Esophagus (tissue), 2 donors: ENCODE data around the gene AKAP9. TPM values are rescaled to one million over a fixed set of nuclear protein-coding genes. Genes with fewer than 3 reads are reported as not detected.

Experiments
- H3K27ac ChIP-seq, 2 donors: one replicate each; pipeline ENCODE4 v1.5.1; 2013; ENCODE audit warnings: low read depth in 2 of 2, mild to moderate bottlenecking in 2 of 2, inconsistent platforms in 1 of 2, low read length in 1 of 2, moderate library complexity in 1 of 2
- H3K27me3 ChIP-seq, 2 donors: one replicate each; pipeline ENCODE4 v1.6.1; 2013; ENCODE audit warnings: low read length in 2 of 2, control low read depth in 1 of 2, mild to moderate bottlenecking in 1 of 2; ENCODE audit not compliant: insufficient read depth in 2 of 2, control insufficient read depth in 1 of 2
- H3K36me3 ChIP-seq, 2 donors: one replicate each; pipeline ENCODE4 v1.6.1; 2013; ENCODE audit warnings: low read length in 1 of 2; ENCODE audit not compliant: control insufficient read depth in 2 of 2, insufficient read depth in 2 of 2
- H3K4me1 ChIP-seq, 2 donors: one replicate each; pipeline ENCODE4 v1.6.1; 2013; ENCODE audit warnings: low read length in 1 of 2; ENCODE audit not compliant: control insufficient read depth in 2 of 2, insufficient read depth in 2 of 2
- H3K4me3 ChIP-seq, 2 donors: one replicate each; pipeline ENCODE4 v1.5.1; 2013; ENCODE audit warnings: low read length in 2 of 2, mild to moderate bottlenecking in 2 of 2, low read depth in 1 of 2, moderate library complexity in 1 of 2
- H3K9me3 ChIP-seq, 2 donors: one replicate each; pipeline ENCODE4 v1.6.1; 2013; ENCODE audit warnings: mild to moderate bottlenecking in 2 of 2, low read depth in 1 of 2, low read length in 1 of 2, moderate library complexity in 1 of 2; ENCODE audit not compliant: control insufficient read depth in 2 of 2, insufficient read depth in 1 of 2
- WGBS, 2 donors: extraction: QIAGEN DNeasy Blood & Tissue Kit; methylation state at CpG; one replicate each; pipeline ENCODE4 v1.1.7; 2013; 5-methylcytosine and 5-hydroxymethylcytosine counted together
- polyA plus RNA-seq, 2 donors: library from polyadenylated mRNA; stranded (reverse); fragments of 200-250 nt; gene quantifications; one replicate each; pipeline ENCODE4 v1.2.3, GENCODE V29; 2013
- donor health status: healthy with polysubstance abuse.
- donor health status: Bipolar disorder and iron deficiency.

AKAP9 gene
- polyA plus RNA-seq, 2 donors = 15.8 to 16.7 TPM

GRCh38 chr7:91993976-91994375 lies 53.3 kb downstream of the AKAP9 start:
- Histone ChIP-seq H3K4me3 (no peak overlapping the region), H3K4me1 (no peaks in the 10 kb centered on the region), H3K36me3 (peaks cover 0 to 7% of the 10 kb centered on the region in 2 donors), H3K27me3 (no peaks in the 10 kb centered on the region), H3K9me3 (no peaks in the 10 kb centered on the region), H3K27ac (no peak overlapping the region)
- WGBS, 2 donors = 85% methylated on average over 3 of the region's 3 CpGs

DNA sequence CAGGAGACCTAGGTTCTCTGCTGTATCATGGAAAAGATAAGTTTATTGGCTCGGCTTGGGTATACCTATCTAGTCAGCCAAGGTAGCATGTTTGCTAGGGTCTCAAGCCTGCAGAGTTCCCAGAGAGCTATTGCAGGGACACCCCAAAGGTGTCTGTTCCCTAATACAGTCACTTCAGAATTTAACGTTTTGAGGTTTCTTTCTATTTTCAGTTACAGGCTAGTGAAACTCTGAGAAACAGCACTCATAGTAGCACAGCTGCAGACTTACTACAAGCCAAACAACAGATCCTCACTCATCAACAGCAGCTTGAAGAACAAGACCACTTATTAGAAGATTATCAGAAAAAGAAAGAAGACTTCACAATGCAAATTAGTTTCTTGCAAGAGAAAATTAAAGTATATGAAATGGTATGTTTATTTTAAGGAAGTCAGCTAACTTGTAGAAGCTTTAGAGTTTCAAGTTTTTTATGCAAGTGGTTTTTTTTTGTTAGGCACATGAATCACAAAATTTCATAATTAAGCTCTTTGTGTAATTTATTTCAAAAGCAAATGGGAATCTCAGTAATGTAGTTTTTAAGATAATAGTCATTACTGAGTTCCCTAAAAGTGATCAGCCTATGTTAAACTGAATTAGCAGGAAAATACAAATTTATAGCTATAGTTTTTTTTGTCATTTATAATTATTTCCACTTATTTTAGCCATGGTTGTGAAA lies 54.9 kb downstream of the AKAP9 start:
- 56 to 75% methylated on average over 2 of the region's 2 CpGs for WGBS, 2 donors
- Histone ChIP-seq H3K27me3 (no peaks in the 10 kb centered on the region), H3K27ac (no peak overlapping the region), H3K4me1 (no peaks in the 10 kb centered on the region), H3K9me3 (no peaks in the 10 kb centered on the region), H3K4me3 (no peak overlapping the region), H3K36me3 (peaks cover 0 to 7% of the 10 kb centered on the region in 2 donors)

GRCh38 chr7:91999631-92000565 lies 59.2 kb downstream of the AKAP9 start:
- H3K9me3 ChIP-seq = no peaks in the 10 kb centered on the region
- H3K4me3 ChIP-seq = no peak overlapping the region
- H3K4me1 ChIP-seq = no peaks in the 10 kb centered on the region
- H3K27me3 ChIP-seq = no peaks in the 10 kb centered on the region
- WGBS, 2 donors = 93 to 97% methylated on average over 2 of the region's 2 CpGs
- H3K36me3 ChIP-seq = peaks cover 0 to 2% of the 10 kb centered on the region in 2 donors
- no peak overlapping the region for H3K27ac ChIP-seq

DNA sequence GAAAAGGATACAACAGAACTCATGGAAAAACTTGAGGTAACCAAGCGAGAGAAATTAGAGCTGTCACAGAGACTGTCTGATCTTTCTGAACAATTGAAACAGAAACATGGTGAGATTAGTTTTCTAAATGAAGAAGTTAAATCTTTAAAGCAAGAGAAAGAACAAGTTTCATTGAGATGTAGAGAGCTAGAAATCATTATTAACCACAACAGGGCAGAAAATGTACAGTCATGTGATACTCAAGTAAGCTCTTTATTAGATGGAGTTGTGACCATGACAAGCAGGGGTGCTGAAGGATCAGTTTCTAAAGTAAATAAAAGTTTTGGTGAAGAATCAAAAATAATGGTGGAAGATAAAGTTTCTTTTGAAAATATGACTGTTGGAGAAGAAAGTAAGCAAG lies 62.1 kb downstream of the AKAP9 start:
- Histone ChIP-seq H3K4me1 (no peaks in the 10 kb centered on the region), H3K9me3 (no peaks in the 10 kb centered on the region), H3K27me3 (no peaks in the 10 kb centered on the region), H3K27ac (no peak overlapping the region), H3K4me3 (no peak overlapping the region), H3K36me3 (no peaks in the 10 kb centered on the region)
- WGBS, 2 donors = 97% methylated on average over 1 of the region's 1 CpG

DNA sequence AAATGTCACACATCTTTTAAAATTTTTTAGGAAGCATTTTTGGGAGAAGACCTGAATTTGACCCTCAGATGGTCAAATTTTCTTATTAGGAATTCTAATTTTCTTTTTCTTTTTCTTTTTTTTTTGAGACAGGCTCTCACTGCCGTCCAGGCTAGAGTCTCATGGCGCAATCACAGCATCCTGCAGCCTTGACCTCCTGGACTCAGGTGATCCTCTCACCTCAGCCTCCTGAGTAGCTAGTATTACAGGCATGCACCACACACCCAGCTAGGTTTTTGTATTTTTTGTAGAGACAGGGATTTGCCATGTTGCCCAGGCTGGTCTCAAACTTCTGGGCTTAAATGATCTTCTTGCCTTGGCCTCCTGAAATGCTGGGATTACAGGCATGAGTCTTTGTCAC lies 65.4 kb downstream of the AKAP9 start:
- Histone ChIP-seq H3K27ac (no peak overlapping the region), H3K4me1 (no peaks in the 10 kb centered on the region), H3K36me3 (no peaks in the 10 kb centered on the region), H3K27me3 (no peaks in the 10 kb centered on the region), H3K4me3 (no peak overlapping the region), H3K9me3 (no peaks in the 10 kb centered on the region)
- 90 to 95% methylated on average over 2 of the region's 2 CpGs for WGBS, 2 donors

GRCh38 chr7:92010215-92010614 lies 69.6 kb downstream of the AKAP9 start:
- H3K4me1 ChIP-seq = no peaks in the 10 kb centered on the region
- no peaks in the 10 kb centered on the region for H3K27me3 ChIP-seq
- WGBS, 2 donors = 81 to 90% methylated on average over 5 of the region's 5 CpGs
- H3K27ac ChIP-seq = no peak overlapping the region
- H3K9me3 ChIP-seq = no peaks in the 10 kb centered on the region
- H3K4me3 ChIP-seq = no peak overlapping the region
- peaks cover 2% of the 10 kb centered on the region in 2 donors for H3K36me3 ChIP-seq

- Histone ChIP-seq H3K4me1 (no peaks in the 10 kb centered on the region), H3K9me3 (no peaks in the 10 kb centered on the region), H3K4me3 (no peak overlapping the region), H3K27me3 (no peaks in the 10 kb centered on the region), H3K27ac (no peak overlapping the region), H3K36me3 (peaks cover 2% of the 10 kb centered on the region in 2 donors)
These were observed 72.9 kb downstream of the AKAP9 start for GRCh38 chr7:92013611-92014010.

DNA sequence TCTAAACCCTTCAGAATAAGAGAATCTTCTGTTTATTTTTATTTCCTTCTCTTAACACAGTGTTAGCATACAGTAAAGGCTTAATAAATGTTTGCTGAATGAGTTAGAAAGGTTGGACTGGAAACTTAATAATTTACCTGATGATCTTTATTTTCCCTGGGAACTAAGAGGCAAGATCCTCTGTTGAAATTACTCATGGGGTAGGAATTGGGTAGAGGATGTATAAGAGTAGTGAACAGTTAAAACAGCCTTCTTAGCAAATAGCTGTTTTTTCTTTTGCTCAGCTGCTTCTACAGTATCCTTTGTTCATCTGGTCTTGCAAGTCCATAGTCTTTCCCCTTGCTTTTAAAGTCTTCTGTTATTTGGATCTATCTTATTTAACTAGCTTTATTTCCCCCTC lies 80.0 kb downstream of the AKAP9 start:
- Histone ChIP-seq H3K27ac (no peak overlapping the region), H3K27me3 (no peaks in the 10 kb centered on the region), H3K9me3 (no peaks in the 10 kb centered on the region), H3K36me3 (no peaks in the 10 kb centered on the region), H3K4me1 (no peaks in the 10 kb centered on the region), H3K4me3 (no peak overlapping the region)

DNA sequence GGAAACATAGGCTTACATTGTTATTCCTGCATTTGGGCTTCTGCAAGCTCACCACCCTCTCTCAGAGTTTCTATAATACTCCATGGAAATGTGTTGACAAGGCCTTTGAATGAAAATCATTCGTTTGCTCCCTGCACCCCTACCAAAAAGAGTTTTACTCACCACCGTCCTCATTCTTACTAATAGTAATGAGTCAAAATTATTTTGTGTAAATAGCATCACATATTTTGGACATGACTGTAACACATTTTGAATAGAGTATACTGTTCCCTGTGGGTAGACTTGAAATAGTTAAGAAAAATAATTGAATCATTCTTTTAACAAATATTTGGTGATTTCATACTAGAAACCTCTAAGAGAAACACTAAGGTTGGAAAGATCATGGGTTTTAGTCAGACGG lies 84.6 kb downstream of the AKAP9 start:
- 51 to 62% methylated on average over 3 of the region's 3 CpGs for WGBS, 2 donors
- H3K4me1 ChIP-seq = no peaks in the 10 kb centered on the region
- H3K36me3 ChIP-seq = peaks cover 2% of the 10 kb centered on the region in 2 donors
- no peak overlapping the region for H3K4me3 ChIP-seq
- H3K27me3 ChIP-seq = no peaks in the 10 kb centered on the region
- H3K27ac ChIP-seq = no peak overlapping the region
- H3K9me3 ChIP-seq = no peaks in the 10 kb centered on the region
